HepG2 (cell line): ENCODE measurements around the gene PLBD2. TPM values are rescaled to one million over a fixed set of nuclear protein-coding genes. Genes with fewer than 3 reads are reported as not detected.
A peak's percentile ranks its signal among the peaks of the same experiment; 100 is the strongest.

Source experiments
- CBX2 ChIP-seq, 2 experiments: fragments of 200-600 bp in 1 of 2; sonication (generic); formaldehyde crosslinking in 1 of 2; IDR thresholded peaks; 2 replicates each; pipeline versions ENCODE4 v1.7.0 to v1.8.1; 2018 to 2022; ENCODE audit warnings: low read depth in 2 of 2, low read length in 1 of 2, mild to moderate bottlenecking in 1 of 2, missing genetic modification reagents in 1 of 2
- HHEX ChIP-seq: IDR thresholded peaks from 2 replicates; pipeline ENCODE4 v1.6.1; 2016; ENCODE audit warnings: control low read depth
- MYNN ChIP-seq: sonication (generic); formaldehyde crosslinking; IDR thresholded peaks from 2 replicates; pipeline ENCODE4 v1.4.0; 2020; ENCODE audit warnings: mild to moderate bottlenecking, low read depth, missing genetic modification reagents
- PAF1 ChIP-seq: IDR thresholded peaks from 2 replicates; pipeline ENCODE4 v1.6.1; 2016; ENCODE audit warnings: missing genetic modification reagents, missing compliant biosample characterization
- RFXAP ChIP-seq: sonication (generic); formaldehyde crosslinking; IDR thresholded peaks from 2 replicates; pipeline ENCODE4 v1.4.0; 2020; ENCODE audit warnings: missing genetic modification reagents, borderline replicate concordance
- SOX6 ChIP-seq, 2 experiments: fragments of 450-650 bp in 1 of 2; sonication (generic) in 1 of 2; formaldehyde crosslinking in 1 of 2; IDR thresholded peaks; 2 replicates each; pipeline versions ENCODE4 v1.4.0 to v1.6.1; 2017 to 2020; ENCODE audit warnings: antibody characterized with exemption in 1 of 2, mild to moderate bottlenecking in 1 of 2, missing genetic modification reagents in 1 of 2
- SSRP1 ChIP-seq: IDR thresholded peaks from 2 replicates; pipeline ENCODE4 v1.6.1; 2016; ENCODE audit warnings: control low read depth
- TCF7L2 ChIP-seq: IDR thresholded peaks from 2 replicates; pipeline ENCODE4 v1.6.1; 2011; ENCODE audit warnings: mild to moderate bottlenecking, low read depth, low read length, moderate library complexity
- ZBTB3 ChIP-seq: sonication (generic); formaldehyde crosslinking; IDR thresholded peaks from 2 replicates; pipeline ENCODE4 v1.4.0; 2020; ENCODE audit warnings: low read depth, mild to moderate bottlenecking, moderate library complexity, missing genetic modification reagents, borderline replicate concordance
- ZFX ChIP-seq: sonication (generic); formaldehyde crosslinking; IDR thresholded peaks from 2 replicates; pipeline ENCODE4 v1.4.0; 2020; ENCODE audit warnings: mild to moderate bottlenecking, low read depth, missing genetic modification reagents, moderate library complexity
- ZKSCAN5 ChIP-seq: sonication (generic); formaldehyde crosslinking; IDR thresholded peaks from 2 replicates; pipeline ENCODE4 v1.5.1; 2020; ENCODE audit warnings: mild to moderate bottlenecking, missing genetic modification reagents
- ZMYM4 ChIP-seq: sonication (generic); formaldehyde crosslinking; IDR thresholded peaks from 2 replicates; pipeline ENCODE4 v1.8.1; 2023; ENCODE audit warnings: mild to moderate bottlenecking, missing genetic modification reagents
- ZNF256 ChIP-seq: sonication (generic); formaldehyde crosslinking; conservative IDR thresholded peaks from 2 replicates; pipeline ENCODE4 v1.4.0; 2020; ENCODE audit warnings: missing genetic modification reagents
- ZNF572 ChIP-seq: sonication (generic); formaldehyde crosslinking; IDR thresholded peaks from 2 replicates; pipeline ENCODE4 v1.5.1; 2020; ENCODE audit warnings: mild to moderate bottlenecking, missing genetic modification reagents
- ZNF816 ChIP-seq: sonication (generic); formaldehyde crosslinking; IDR thresholded peaks from 2 replicates; pipeline ENCODE4 v1.8.0; 2022; ENCODE audit warnings: missing genetic modification reagents, mild to moderate bottlenecking, borderline replicate concordance
- ZNF850 ChIP-seq: sonication (generic); formaldehyde crosslinking; conservative IDR thresholded peaks from 2 replicates; pipeline ENCODE4 v1.9.0; 2021; ENCODE audit warnings: mild to moderate bottlenecking, missing genetic modification reagents
- polyA plus RNA-seq, 8 experiments: library from polyadenylated mRNA; depleted of rRNA in 3 of 8; stranded (reverse) in 7 of 8; unstranded in 1 of 8; fragments of >200 nt; fragmentation: Illumina TruSeq in 4 of 8; extraction: Trizol in 4 of 8; gene quantifications; 2 replicates each; pipeline versions ENCODE4 v1.2.1 to v1.2.3, GENCODE V29; 2011 to 2016; ENCODE audit warnings: low read depth in 4 of 8, missing spikeins in 1 of 8, mixed read lengths in 1 of 8; ENCODE audit not compliant: insufficient read depth in 1 of 8
- total RNA-seq, 5 experiments: library from RNA; depleted of rRNA; stranded (reverse); fragments of >200 nt; fragmentation: Illumina TruSeq; extraction: Trizol; gene quantifications; 2 replicates each; pipeline ENCODE4 v1.2.3, GENCODE V29; 2016; ENCODE audit warnings: low read depth in 1 of 5
- TF ChIP-seq, protein P1 (sequence below): sonication (generic); formaldehyde crosslinking; IDR thresholded peaks from 2 replicates; pipeline ENCODE4 v1.5.0; 2020; ENCODE audit warnings: mild to moderate bottlenecking, missing genetic modification reagents, borderline replicate concordance
- TF ChIP-seq, protein P2 (sequence below): sonication (generic); formaldehyde crosslinking; IDR thresholded peaks from 2 replicates; pipeline ENCODE4 v1.4.0; 2020; ENCODE audit warnings: missing genetic modification reagents
- TF ChIP-seq, protein P3 (sequence below): sonication (generic); formaldehyde crosslinking; IDR thresholded peaks from 2 replicates; pipeline ENCODE4 v1.9.0; 2021; ENCODE audit warnings: missing genetic modification reagents, borderline replicate concordance
- TF ChIP-seq, protein P4 (sequence below): sonication (generic); formaldehyde crosslinking; IDR thresholded peaks from 2 replicates; pipeline ENCODE4 v1.8.0; 2022; ENCODE audit warnings: mild to moderate bottlenecking, missing genetic modification reagents, borderline replicate concordance
- TF ChIP-seq, protein P5 (sequence below): IDR thresholded peaks from 2 replicates; pipeline ENCODE4 v1.6.1; 2016

The PLBD2 gene
- total and polyA plus RNA-seq, 2 of the 13 experiments (the other 11 are each of a cell fraction or from before 2014, with no cell fraction given), result 6.7 to 8.5 TPM

DNA sequence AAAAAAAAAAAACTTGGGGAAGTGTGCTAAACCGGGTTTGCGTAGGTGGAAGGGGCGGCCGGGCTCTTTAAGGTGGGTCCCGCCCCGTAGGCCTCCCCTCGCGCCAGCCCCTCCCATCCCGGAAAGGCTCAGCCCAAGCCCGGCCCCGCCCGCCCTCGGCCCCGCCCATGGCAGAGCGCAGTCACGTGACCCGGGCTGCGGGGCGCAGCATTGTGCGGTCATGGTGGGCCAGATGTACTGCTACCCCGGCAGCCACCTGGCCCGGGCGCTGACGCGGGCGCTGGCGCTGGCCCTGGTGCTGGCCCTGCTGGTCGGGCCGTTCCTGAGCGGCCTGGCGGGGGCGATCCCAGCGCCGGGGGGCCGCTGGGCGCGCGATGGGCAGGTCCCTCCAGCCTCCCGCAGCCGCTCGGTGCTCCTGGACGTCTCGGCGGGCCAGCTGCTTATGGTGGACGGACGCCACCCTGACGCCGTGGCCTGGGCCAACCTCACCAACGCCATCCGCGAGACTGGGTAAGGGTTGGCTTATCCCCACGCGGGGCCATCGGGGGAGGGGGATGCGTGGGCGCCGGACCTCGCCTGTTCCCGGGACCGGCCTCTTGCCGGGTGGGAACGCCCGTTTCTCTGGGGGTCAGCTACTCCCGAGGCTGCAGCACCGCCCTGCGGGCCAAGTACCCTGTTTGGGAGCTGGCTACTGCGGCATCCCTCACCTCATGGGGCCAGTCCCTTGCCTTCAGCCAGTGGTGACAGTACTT lies at the start of gene PLBD2 (continued):
- peak; percentile 51; the same call in 1 of the 2 replicates for TF ChIP-seq ZNF816 (CRISPR knock-in tag)
- TF ChIP-seq MYNN, result no peak
- TF ChIP-seq HHEX (CRISPR knock-in tag), result no peak
- TF ChIP-seq ZMYM4, result no peak
- no peak for TF ChIP-seq RFXAP
- TF ChIP-seq TCF7L2, result no peak
- TF ChIP-seq, protein P1, sequence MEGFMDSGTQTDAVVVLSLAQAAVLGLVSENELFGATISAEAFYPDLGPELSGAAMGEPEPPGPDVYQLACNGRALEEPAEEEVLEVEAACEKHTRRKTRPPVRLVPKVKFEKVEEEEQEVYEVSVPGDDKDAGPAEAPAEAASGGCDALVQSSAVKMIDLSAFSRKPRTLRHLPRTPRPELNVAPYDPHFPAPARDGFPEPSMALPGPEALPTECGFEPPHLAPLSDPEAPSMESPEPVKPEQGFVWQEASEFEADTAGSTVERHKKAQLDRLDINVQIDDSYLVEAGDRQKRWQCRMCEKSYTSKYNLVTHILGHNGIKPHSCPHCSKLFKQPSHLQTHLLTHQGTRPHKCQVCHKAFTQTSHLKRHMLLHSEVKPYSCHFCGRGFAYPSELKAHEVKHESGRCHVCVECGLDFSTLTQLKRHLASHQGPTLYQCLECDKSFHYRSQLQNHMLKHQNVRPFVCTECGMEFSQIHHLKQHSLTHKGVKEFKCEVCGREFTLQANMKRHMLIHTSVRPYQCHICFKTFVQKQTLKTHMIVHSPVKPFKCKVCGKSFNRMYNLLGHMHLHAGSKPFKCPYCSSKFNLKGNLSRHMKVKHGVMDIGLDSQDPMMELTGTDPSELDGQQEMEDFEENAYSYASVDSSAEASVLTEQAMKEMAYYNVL (CRISPR knock-in tag), result 0 out of 2 replicates have a peak, but pooled peaks have one; percentile 32
- TF ChIP-seq PAF1 (CRISPR knock-in tag), result no peak
- TF ChIP-seq SSRP1 (CRISPR knock-in tag), result no peak
- TF ChIP-seq, protein P2, sequence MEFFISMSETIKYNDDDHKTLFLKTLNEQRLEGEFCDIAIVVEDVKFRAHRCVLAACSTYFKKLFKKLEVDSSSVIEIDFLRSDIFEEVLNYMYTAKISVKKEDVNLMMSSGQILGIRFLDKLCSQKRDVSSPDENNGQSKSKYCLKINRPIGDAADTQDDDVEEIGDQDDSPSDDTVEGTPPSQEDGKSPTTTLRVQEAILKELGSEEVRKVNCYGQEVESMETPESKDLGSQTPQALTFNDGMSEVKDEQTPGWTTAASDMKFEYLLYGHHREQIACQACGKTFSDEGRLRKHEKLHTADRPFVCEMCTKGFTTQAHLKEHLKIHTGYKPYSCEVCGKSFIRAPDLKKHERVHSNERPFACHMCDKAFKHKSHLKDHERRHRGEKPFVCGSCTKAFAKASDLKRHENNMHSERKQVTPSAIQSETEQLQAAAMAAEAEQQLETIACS, result 0 out of 2 replicates have a peak, but pooled peaks have one; percentile 34
- 0 out of 2 replicates have a peak, but pooled peaks have one; percentile 25 for TF ChIP-seq ZNF572
- TF ChIP-seq ZNF256 (CRISPR knock-in tag), result 0 out of 2 replicates have a peak, but pooled peaks have one; percentile 25
- TF ChIP-seq, protein P3, sequence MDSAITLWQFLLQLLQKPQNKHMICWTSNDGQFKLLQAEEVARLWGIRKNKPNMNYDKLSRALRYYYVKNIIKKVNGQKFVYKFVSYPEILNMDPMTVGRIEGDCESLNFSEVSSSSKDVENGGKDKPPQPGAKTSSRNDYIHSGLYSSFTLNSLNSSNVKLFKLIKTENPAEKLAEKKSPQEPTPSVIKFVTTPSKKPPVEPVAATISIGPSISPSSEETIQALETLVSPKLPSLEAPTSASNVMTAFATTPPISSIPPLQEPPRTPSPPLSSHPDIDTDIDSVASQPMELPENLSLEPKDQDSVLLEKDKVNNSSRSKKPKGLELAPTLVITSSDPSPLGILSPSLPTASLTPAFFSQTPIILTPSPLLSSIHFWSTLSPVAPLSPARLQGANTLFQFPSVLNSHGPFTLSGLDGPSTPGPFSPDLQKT (CRISPR knock-in tag), result no peak
- no peak for TF ChIP-seq ZNF850
- TF ChIP-seq, protein P4, sequence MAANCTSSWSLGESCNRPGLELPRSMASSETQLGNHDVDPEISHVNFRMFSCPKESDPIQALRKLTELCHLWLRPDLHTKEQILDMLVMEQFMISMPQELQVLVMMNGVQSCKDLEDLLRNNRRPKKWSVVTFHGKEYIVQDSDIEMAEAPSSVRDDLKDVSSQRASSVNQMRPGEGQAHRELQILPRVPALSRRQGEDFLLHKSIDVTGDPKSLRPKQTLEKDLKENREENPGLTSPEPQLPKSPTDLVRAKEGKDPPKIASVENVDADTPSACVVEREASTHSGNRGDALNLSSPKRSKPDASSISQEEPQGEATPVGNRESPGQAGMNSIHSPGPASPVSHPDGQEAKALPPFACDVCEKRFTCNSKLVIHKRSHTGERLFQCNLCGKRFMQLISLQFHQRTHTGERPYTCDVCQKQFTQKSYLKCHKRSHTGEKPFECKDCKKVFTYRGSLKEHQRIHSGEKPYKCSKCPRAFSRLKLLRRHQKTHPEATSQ, result no peak
- TF ChIP-seq ZFX (CRISPR knock-in tag), result peak; percentile 89
- TF ChIP-seq, protein P5, sequence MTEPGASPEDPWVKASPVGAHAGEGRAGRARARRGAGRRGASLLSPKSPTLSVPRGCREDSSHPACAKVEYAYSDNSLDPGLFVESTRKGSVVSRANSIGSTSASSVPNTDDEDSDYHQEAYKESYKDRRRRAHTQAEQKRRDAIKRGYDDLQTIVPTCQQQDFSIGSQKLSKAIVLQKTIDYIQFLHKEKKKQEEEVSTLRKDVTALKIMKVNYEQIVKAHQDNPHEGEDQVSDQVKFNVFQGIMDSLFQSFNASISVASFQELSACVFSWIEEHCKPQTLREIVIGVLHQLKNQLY (CRISPR knock-in tag), result peak; percentile 46; the same call in 1 of the 2 replicates
- TF ChIP-seq ZKSCAN5 (CRISPR knock-in tag), result no peak
- TF ChIP-seq CBX2 (IDR thresholded peaks at IDR 0.05; ENCODE audit: low read depth, low read length), result no peak
- no peak for TF ChIP-seq CBX2 (CRISPR knock-in tag; IDR thresholded peaks at IDR 0.05; ENCODE audit: low read depth)
- TF ChIP-seq SOX6 (IDR thresholded peaks at IDR 0.05), result no peak
- TF ChIP-seq SOX6 (CRISPR knock-in tag; IDR thresholded peaks at IDR 0.05), result peak; percentile 38
- no peak for TF ChIP-seq ZBTB3
